ENCODE measurements around the gene DAB2.
"Not testable (repeated sequence)": the region's sequence is repeated elsewhere in the genome, so short reads cannot be mapped to it uniquely, and the experiment has no call there.

The DAB2 gene

GRCh38 chr5:39419796-39420195 is 5.0 kb downstream of the DAB2 start:
- peaks cover 2% of the 10 kb centered on the region for H3K4me1 Mint-ChIP-seq
- H3K4me3 Mint-ChIP-seq = no peak overlapping the region
- no peak for DNase-seq
- no peak for ATAC-seq
- no peaks in the 10 kb centered on the region for H3K9me3 Mint-ChIP-seq
- H3K27me3 Mint-ChIP-seq = peaks cover 18% of the 10 kb centered on the region
- no peak overlapping the region for H3K27ac Mint-ChIP-seq
- no peaks in the 10 kb centered on the region for H3K36me3 Mint-ChIP-seq (ENCODE audit: low read depth)

GRCh38 chr5:39417979-39418378 is 6.8 kb downstream of the DAB2 start:
- no peaks in the 10 kb centered on the region for H3K36me3 Mint-ChIP-seq (ENCODE audit: low read depth)
- H3K27me3 Mint-ChIP-seq = peaks cover 4% of the 10 kb centered on the region
- no peak for DNase-seq
- H3K4me3 Mint-ChIP-seq = no peak overlapping the region
- no peak overlapping the region for H3K27ac Mint-ChIP-seq
- no peaks in the 10 kb centered on the region for H3K4me1 Mint-ChIP-seq
- no peaks in the 10 kb centered on the region for H3K9me3 Mint-ChIP-seq
- ATAC-seq = no peak

- H3K27ac Mint-ChIP-seq = no peak overlapping the region
- H3K27me3 Mint-ChIP-seq = peaks cover 5% of the 10 kb centered on the region
- no peaks in the 10 kb centered on the region for H3K4me1 Mint-ChIP-seq
- no peaks in the 10 kb centered on the region for H3K36me3 Mint-ChIP-seq (ENCODE audit: low read depth)
- no peak overlapping the region for H3K4me3 Mint-ChIP-seq
- DNase-seq (no peak), ATAC-seq (no peak)
- no peaks in the 10 kb centered on the region for H3K9me3 Mint-ChIP-seq
These were observed 9.6 kb downstream of the DAB2 start for GRCh38 chr5:39415201-39415600.

- H3K27ac Mint-ChIP-seq = no peak overlapping the region
- no peaks in the 10 kb centered on the region for H3K36me3 Mint-ChIP-seq (ENCODE audit: low read depth)
- no peak overlapping the region for H3K4me3 Mint-ChIP-seq
- no peak for ATAC-seq
- peaks cover 5% of the 10 kb centered on the region for H3K27me3 Mint-ChIP-seq
- H3K4me1 Mint-ChIP-seq = no peaks in the 10 kb centered on the region
- DNase-seq = no peak
- no peaks in the 10 kb centered on the region for H3K9me3 Mint-ChIP-seq
These were observed 10.4 kb downstream of the DAB2 start for GRCh38 chr5:39414426-39414825.

- Mint-ChIP-seq H3K36me3 (ENCODE audit: low read depth) (no peaks in the 10 kb centered on the region), H3K27me3 (peaks cover 5% of the 10 kb centered on the region), H3K4me3 (no peak overlapping the region), H3K27ac (no peak overlapping the region), H3K9me3 (no peaks in the 10 kb centered on the region), H3K4me1 (no peaks in the 10 kb centered on the region)
- ATAC-seq = no peak
- DNase-seq = no peak
These were observed 11.0 kb downstream of the DAB2 start for GRCh38 chr5:39413771-39414170.

GRCh38 chr5:39412721-39413394 is 11.9 kb downstream of the DAB2 start:
- H3K27ac Mint-ChIP-seq = no peak overlapping the region
- H3K36me3 Mint-ChIP-seq (ENCODE audit: low read depth) = no peaks in the 10 kb centered on the region

GRCh38 chr5:39411985-39412384 is 12.8 kb downstream of the DAB2 start:
- no peaks in the 10 kb centered on the region for H3K9me3 Mint-ChIP-seq
- peaks cover 5% of the 10 kb centered on the region for H3K27me3 Mint-ChIP-seq
- ATAC-seq (no peak), DNase-seq (no peak)
- no peak overlapping the region for H3K27ac Mint-ChIP-seq
- no peaks in the 10 kb centered on the region for H3K36me3 Mint-ChIP-seq (ENCODE audit: low read depth)
- no peaks in the 10 kb centered on the region for H3K4me1 Mint-ChIP-seq
- no peak overlapping the region for H3K4me3 Mint-ChIP-seq

More at GRCh38 chr5:39412721-39413394, 11.9 kb downstream of the DAB2 start:
- no peak overlapping the region for H3K4me3 Mint-ChIP-seq
- ATAC-seq (no peak), DNase-seq (no peak)
- H3K27me3 Mint-ChIP-seq = peaks cover 5% of the 10 kb centered on the region
- H3K4me1 Mint-ChIP-seq = no peaks in the 10 kb centered on the region
- H3K9me3 Mint-ChIP-seq = no peaks in the 10 kb centered on the region

GRCh38 chr5:39411061-39411460 is 13.7 kb downstream of the DAB2 start:
- H3K36me3 Mint-ChIP-seq (ENCODE audit: low read depth) = no peaks in the 10 kb centered on the region
- no peak overlapping the region for H3K27ac Mint-ChIP-seq
- ATAC-seq (no peak), DNase-seq (no peak)
- no peaks in the 10 kb centered on the region for H3K9me3 Mint-ChIP-seq
- no peak overlapping the region for H3K4me3 Mint-ChIP-seq
- peaks cover 3% of the 10 kb centered on the region for H3K27me3 Mint-ChIP-seq
- no peaks in the 10 kb centered on the region for H3K4me1 Mint-ChIP-seq

- no peak overlapping the region for H3K4me3 Mint-ChIP-seq
- no peak overlapping the region for H3K27ac Mint-ChIP-seq
These were observed 15.7 kb downstream of the DAB2 start for GRCh38 chr5:39409033-39409432.

GRCh38 chr5:39405083-39405843 is 19.5 kb downstream of the DAB2 start:
- Mint-ChIP-seq H3K27me3 (no peaks in the 10 kb centered on the region), H3K4me3 (no peak overlapping the region), H3K36me3 (ENCODE audit: low read depth) (no peaks in the 10 kb centered on the region), H3K9me3 (no peaks in the 10 kb centered on the region), H3K4me1 (no peaks in the 10 kb centered on the region), H3K27ac (no peak overlapping the region)
- DNase-seq (no peak), ATAC-seq (no peak)

More at GRCh38 chr5:39409033-39409432, 15.7 kb downstream of the DAB2 start:
- H3K4me1 Mint-ChIP-seq = no peaks in the 10 kb centered on the region
- no peaks in the 10 kb centered on the region for H3K9me3 Mint-ChIP-seq
- DNase-seq (no peak), ATAC-seq (no peak)
- H3K36me3 Mint-ChIP-seq (ENCODE audit: low read depth) = no peaks in the 10 kb centered on the region
- H3K27me3 Mint-ChIP-seq = peaks cover 3% of the 10 kb centered on the region

- not testable (repeated sequence) for H3K27ac Mint-ChIP-seq; H3K36me3 Mint-ChIP-seq (ENCODE audit: low read depth); H3K4me1 Mint-ChIP-seq; H3K4me3 Mint-ChIP-seq; ATAC-seq; DNase-seq; H3K9me3 Mint-ChIP-seq; H3K27me3 Mint-ChIP-seq
These were observed 21.0 kb downstream of the DAB2 start for GRCh38 chr5:39403761-39404160.

GRCh38 chr5:39402140-39402539 is 22.6 kb downstream of the DAB2 start:
- H3K27ac Mint-ChIP-seq; H3K9me3 Mint-ChIP-seq; H3K4me3 Mint-ChIP-seq; ATAC-seq; H3K36me3 Mint-ChIP-seq (ENCODE audit: low read depth); H3K4me1 Mint-ChIP-seq; DNase-seq; H3K27me3 Mint-ChIP-seq: not testable (repeated sequence)

GRCh38 chr5:39400713-39401578 is 23.8 kb downstream of the DAB2 start:
- no peaks in the 10 kb centered on the region for H3K27me3 Mint-ChIP-seq
- ATAC-seq = no peak
- peaks cover 5% of the 10 kb centered on the region for H3K4me1 Mint-ChIP-seq
- no peak for DNase-seq
- no peaks in the 10 kb centered on the region for H3K9me3 Mint-ChIP-seq
- H3K4me3 Mint-ChIP-seq = no peak overlapping the region
- H3K36me3 Mint-ChIP-seq (ENCODE audit: low read depth) = no peaks in the 10 kb centered on the region
- H3K27ac Mint-ChIP-seq = no peak overlapping the region

- ATAC-seq = no peak
- Mint-ChIP-seq H3K27ac (no peak overlapping the region), H3K4me3 (no peak overlapping the region), H3K36me3 (ENCODE audit: low read depth) (no peaks in the 10 kb centered on the region), H3K4me1 (peaks cover 5% of the 10 kb centered on the region), H3K9me3 (no peaks in the 10 kb centered on the region), H3K27me3 (no peaks in the 10 kb centered on the region)
- DNase-seq = no peak
These were observed 25.4 kb downstream of the DAB2 start for GRCh38 chr5:39399135-39400036.

All from activated naive CD8-positive, alpha-beta T cell treated with anti-CD3 and anti-CD28 coated beads, Interleukin-2, amount 50 U/mL, for 24 hours (primary cell).